ENCODE data around the gene MARCHF10. TPM values are rescaled to one million over a fixed set of nuclear protein-coding genes. Genes with fewer than 3 reads are reported as not detected.

MARCHF10 gene
- total RNA-seq, 4 donors from 2014 or later, result 2.1 TPM; not detected in 3

DNA sequence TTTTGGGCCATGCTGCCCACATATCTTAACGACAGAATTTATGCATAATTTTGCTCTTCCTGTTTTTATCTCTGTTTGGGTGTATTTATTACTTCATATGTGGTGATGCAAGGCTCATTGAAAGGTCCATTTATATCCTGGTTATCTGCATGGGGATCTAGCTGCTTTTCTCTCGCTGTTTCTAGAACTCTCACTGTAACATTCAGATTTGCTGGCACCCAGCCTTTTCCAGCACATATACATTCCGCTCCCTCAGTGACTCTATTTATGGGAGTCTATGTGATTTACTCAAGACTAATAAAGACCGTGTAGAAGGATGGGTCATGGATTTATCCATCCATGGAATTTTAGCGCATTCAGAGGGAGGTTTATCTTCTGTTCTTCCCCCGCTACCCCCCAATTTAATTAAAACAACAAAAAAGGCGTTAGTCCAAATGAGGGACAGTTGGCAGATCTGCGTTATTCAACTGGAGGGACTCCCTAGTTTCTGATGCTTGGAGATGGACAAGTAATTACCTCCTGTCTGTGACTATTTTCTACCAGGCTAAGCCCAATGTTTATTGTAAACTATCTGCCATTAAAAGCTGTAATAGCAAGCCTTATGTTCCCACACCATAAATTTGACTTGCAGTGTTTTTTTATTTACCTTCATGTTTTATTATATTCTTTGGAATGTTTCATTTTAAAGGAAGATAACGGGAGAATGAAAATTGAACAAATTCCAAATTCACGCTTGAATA lies 19.8 kb upstream of the MARCHF10 start:
- H3K27me3 ChIP-seq, result no peaks in the 10 kb centered on the region
- intact Hi-C loops (cut with DNase I; ENCODE audit: low total_unique reads), result no loop called here

DNA sequence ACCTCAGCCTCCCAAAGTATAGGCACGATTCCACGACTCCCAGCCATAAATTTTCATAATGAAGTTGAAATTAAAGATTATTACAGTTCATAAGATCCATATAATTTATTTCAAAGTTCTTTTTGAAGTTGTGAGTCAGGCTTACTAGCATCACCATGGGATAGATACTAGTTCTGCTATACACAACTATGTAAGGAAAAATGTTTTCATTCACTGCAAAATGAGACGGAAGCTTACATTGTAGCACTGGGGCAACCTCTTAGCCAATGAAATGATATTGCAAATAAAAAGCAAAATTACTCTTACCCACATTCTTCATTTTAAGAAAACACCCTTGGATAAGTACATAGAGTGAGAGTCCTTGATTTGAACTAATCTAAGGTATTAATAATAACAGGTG lies 18.8 kb upstream of the MARCHF10 start:
- Histone ChIP-seq H3K9me3 (no peaks in the 10 kb centered on the region), H3K36me3 (no peaks in the 10 kb centered on the region), H3K27me3 (no peaks in the 10 kb centered on the region), H3K4me1 (peaks cover 0 to 5% (median 0%) of the 10 kb centered on the region in 4 donors), H3K4me3 (no peak overlapping the region), H3K27ac (no peak overlapping the region)
- intact Hi-C loops (cut with DNase I; ENCODE audit: low total_unique reads), result no loop called here
- no peak for TF ChIP-seq EP300 (IDR thresholded peaks at IDR 0.05; ENCODE audit: low read depth)
- TF ChIP-seq, protein P1, sequence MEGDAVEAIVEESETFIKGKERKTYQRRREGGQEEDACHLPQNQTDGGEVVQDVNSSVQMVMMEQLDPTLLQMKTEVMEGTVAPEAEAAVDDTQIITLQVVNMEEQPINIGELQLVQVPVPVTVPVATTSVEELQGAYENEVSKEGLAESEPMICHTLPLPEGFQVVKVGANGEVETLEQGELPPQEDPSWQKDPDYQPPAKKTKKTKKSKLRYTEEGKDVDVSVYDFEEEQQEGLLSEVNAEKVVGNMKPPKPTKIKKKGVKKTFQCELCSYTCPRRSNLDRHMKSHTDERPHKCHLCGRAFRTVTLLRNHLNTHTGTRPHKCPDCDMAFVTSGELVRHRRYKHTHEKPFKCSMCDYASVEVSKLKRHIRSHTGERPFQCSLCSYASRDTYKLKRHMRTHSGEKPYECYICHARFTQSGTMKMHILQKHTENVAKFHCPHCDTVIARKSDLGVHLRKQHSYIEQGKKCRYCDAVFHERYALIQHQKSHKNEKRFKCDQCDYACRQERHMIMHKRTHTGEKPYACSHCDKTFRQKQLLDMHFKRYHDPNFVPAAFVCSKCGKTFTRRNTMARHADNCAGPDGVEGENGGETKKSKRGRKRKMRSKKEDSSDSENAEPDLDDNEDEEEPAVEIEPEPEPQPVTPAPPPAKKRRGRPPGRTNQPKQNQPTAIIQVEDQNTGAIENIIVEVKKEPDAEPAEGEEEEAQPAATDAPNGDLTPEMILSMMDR (IDR thresholded peaks at IDR 0.05), result no peak
- TF ChIP-seq POLR2A (IDR thresholded peaks at IDR 0.05), result no peak
- no peak for TF ChIP-seq POLR2AphosphoS5 (IDR thresholded peaks at IDR 0.05)
- DNase-seq, result no peak
- in situ Hi-C loops (cut with MboI; ENCODE audit: low pct_ligation_motif_present in 1 of 4, low pct_unique_long_range_greater_than_20kb in 1 of 4, low sequenced_read_pairs in 3 of 4), result no loop called here
- WGBS, 2 donors (ENCODE audit: low coverage in 1 of 2), result 47 to 76% methylated on average over 3 of the region's 3 CpGs

More for the DNA sequence above, 19.8 kb upstream of the MARCHF10 start:
- no peak overlapping the region for H3K27ac ChIP-seq
- in situ Hi-C loops (cut with MboI; ENCODE audit: low pct_ligation_motif_present in 1 of 4, low pct_unique_long_range_greater_than_20kb in 1 of 4, low sequenced_read_pairs in 3 of 4), result no loop called here
- 38 to 51% methylated on average over 10 of the region's 10 CpGs for WGBS, 2 donors (ENCODE audit: low coverage in 1 of 2)
- peaks cover 0 to 5% (median 0%) of the 10 kb centered on the region in 4 donors for H3K4me1 ChIP-seq
- H3K9me3 ChIP-seq, result no peaks in the 10 kb centered on the region
- no peak overlapping the region for H3K4me3 ChIP-seq
- TF ChIP-seq POLR2AphosphoS5 (IDR thresholded peaks at IDR 0.05) (no peak), EP300 (IDR thresholded peaks at IDR 0.05; ENCODE audit: low read depth) (no peak), POLR2A (IDR thresholded peaks at IDR 0.05) (no peak)
- DNase-seq, result no peak
- H3K36me3 ChIP-seq, result no peaks in the 10 kb centered on the region

DNA sequence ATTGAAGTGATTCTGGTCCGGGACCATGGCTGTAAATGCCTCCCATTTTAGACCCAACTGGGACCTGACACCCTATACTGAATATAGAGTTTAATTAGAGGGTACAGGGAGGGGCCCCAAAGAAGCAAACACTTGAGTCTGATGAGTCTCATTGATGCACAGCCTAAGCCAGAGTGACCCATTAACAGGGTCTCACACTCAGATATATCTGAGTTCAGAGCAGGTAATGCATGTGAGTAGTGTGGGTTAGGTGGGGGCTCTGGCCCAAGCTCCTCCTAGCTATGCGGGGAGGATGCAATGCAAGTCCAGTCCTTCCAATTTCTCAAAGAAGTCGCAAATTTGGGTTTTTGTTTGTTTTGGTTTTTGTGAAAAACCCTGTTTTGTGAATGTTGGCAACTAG lies 17.1 kb upstream of the MARCHF10 start:
- Histone ChIP-seq H3K27me3 (no peaks in the 10 kb centered on the region), H3K4me1 (peaks cover 0 to 5% (median 0%) of the 10 kb centered on the region in 4 donors), H3K27ac (no peak overlapping the region), H3K9me3 (no peaks in the 10 kb centered on the region), H3K4me3 (no peak overlapping the region), H3K36me3 (no peaks in the 10 kb centered on the region)
- 84 to 88% methylated on average over 2 to 3 of the region's 3 CpGs for WGBS, 2 donors (ENCODE audit: low coverage in 1 of 2)
- no peak for DNase-seq
- TF ChIP-seq EP300 (IDR thresholded peaks at IDR 0.05; ENCODE audit: low read depth), result no peak
- TF ChIP-seq, protein P1 (IDR thresholded peaks at IDR 0.05), result no peak
- TF ChIP-seq POLR2AphosphoS5 (IDR thresholded peaks at IDR 0.05), result no peak
- no peak for TF ChIP-seq POLR2A (IDR thresholded peaks at IDR 0.05)
- in situ Hi-C loops (cut with MboI; ENCODE audit: low pct_ligation_motif_present in 1 of 4, low pct_unique_long_range_greater_than_20kb in 1 of 4, low sequenced_read_pairs in 3 of 4), result no loop called here
- intact Hi-C loops (cut with DNase I; ENCODE audit: low total_unique reads), result no loop called here

DNA sequence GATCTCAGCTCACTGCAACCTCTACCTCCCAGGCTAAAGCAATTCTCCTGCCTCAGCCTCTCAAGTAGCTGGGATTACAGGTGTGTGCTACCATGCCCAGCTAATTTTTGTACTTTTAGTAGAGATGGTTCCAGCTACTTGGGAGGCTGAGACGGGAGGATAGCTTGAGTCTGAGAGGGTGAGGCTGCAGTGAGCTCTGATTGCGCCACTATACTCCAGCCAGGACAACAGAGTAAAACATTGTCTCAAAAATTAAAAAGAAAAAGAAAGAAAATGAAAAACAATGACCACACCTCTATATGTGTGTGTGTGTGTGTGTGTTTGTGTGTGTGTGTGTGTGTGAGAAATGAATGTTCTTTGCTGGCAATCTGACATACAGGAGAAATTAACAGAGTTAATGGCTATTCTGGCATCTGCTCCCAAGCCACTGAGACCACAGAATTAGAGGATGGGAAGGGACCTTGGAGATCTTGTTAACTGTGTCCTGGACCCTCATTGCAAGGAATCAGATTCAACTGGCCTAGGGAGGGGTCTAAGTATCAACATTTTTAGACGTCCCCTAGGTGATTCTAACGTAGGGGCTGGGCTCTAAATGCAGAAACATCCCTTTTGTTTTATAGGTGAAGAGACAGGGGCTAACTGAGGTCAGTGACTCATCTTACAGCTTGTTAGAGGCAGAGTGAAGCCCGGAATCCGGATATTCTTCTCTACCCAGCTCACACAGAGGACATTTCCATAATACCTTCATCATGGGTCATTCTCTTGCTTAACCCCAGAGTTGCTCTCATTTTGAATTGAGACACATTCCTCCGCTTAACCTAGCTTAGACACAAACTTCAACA lies 16.4 kb upstream of the MARCHF10 start:
- Histone ChIP-seq H3K4me3 (no peak overlapping the region), H3K9me3 (no peaks in the 10 kb centered on the region), H3K36me3 (no peaks in the 10 kb centered on the region), H3K27ac (no peak overlapping the region), H3K27me3 (no peaks in the 10 kb centered on the region), H3K4me1 (peaks cover 0 to 6% (median 0%) of the 10 kb centered on the region in 4 donors)
- 80% methylated on average over 1 to 7 of the region's 7 CpGs for WGBS, 2 donors (ENCODE audit: low coverage in 1 of 2)
- no peak for DNase-seq
- intact Hi-C loops (cut with DNase I; ENCODE audit: low total_unique reads), result no loop called here
- in situ Hi-C loops (cut with MboI; ENCODE audit: low pct_ligation_motif_present in 1 of 4, low pct_unique_long_range_greater_than_20kb in 1 of 4, low sequenced_read_pairs in 3 of 4), result no loop called here
- TF ChIP-seq POLR2AphosphoS5 (IDR thresholded peaks at IDR 0.05) (no peak), POLR2A (IDR thresholded peaks at IDR 0.05) (no peak), EP300 (IDR thresholded peaks at IDR 0.05; ENCODE audit: low read depth) (no peak)

Data from transverse colon (tissue), 4 donors.